Measurements from ENCODE around the gene ZNF212.
"Not testable (repeated sequence)": the region's sequence is repeated elsewhere in the genome, so short reads cannot be mapped to it uniquely, and the experiment has no call there.

ZNF212 gene

GRCh38 chr7:149253665-149254064, 14.2 kb downstream of the ZNF212 start:
- DNase-seq, result no peak

GRCh38 chr7:149254181-149254858, 14.9 kb downstream of the ZNF212 start:
- DNase-seq, result no peak

GRCh38 chr7:149255174-149255573, 15.7 kb downstream of the ZNF212 start:
- no peak for DNase-seq

- DNase-seq, result no peak
These were observed 17.1 kb downstream of the ZNF212 start for GRCh38 chr7:149256568-149256967.

- DNase-seq, result no peak
These were observed 17.7 kb downstream of the ZNF212 start for GRCh38 chr7:149257146-149257545.

GRCh38 chr7:149261316-149261828, 21.9 kb downstream of the ZNF212 start:
- peak; percentile 44 for DNase-seq

- peak; percentile 89 for DNase-seq
These were observed 22.6 kb downstream of the ZNF212 start, which contains the start of gene ZNF783 for GRCh38 chr7:149261829-149262617. Gene ZNF783, plus strand, starts transcription at chr7:149262196. Its CDS starts 138 bp downstream, at chr7:149262334.

GRCh38 chr7:149266451-149266850, 27.0 kb downstream of the ZNF212 start:
- DNase-seq, result no peak

- no peak for DNase-seq
These were observed 28.3 kb downstream of the ZNF212 start for GRCh38 chr7:149267733-149268132.

GRCh38 chr7:149274424-149274823, 35.0 kb downstream of the ZNF212 start:
- DNase-seq, result not testable (repeated sequence)

- DNase-seq, result no peak
These were observed 38.4 kb downstream of the ZNF212 start for GRCh38 chr7:149277871-149278270.

GRCh38 chr7:149278396-149278795, 38.9 kb downstream of the ZNF212 start:
- no peak for DNase-seq

- DNase-seq, result no peak
These were observed 39.8 kb downstream of the ZNF212 start for GRCh38 chr7:149279111-149279743.

- no peak for DNase-seq
These were observed 40.7 kb downstream of the ZNF212 start for GRCh38 chr7:149280151-149280550.

GRCh38 chr7:149280661-149281507, 41.4 kb downstream of the ZNF212 start:
- no peak for DNase-seq

GRCh38 chr7:149281508-149282330, 42.3 kb downstream of the ZNF212 start:
- DNase-seq, result no peak

- DNase-seq, result no peak
These were observed 42.8 kb downstream of the ZNF212 start for GRCh38 chr7:149282331-149282655.

GRCh38 chr7:149283321-149283720, 43.9 kb downstream of the ZNF212 start:
- no peak for DNase-seq

GRCh38 chr7:149284343-149284742, 44.9 kb downstream of the ZNF212 start:
- DNase-seq, result no peak

- peak; percentile 84 for DNase-seq
These were observed 45.6 kb downstream of the ZNF212 start for GRCh38 chr7:149284850-149285585.

- DNase-seq, result peak; percentile 23
These were observed 46.2 kb downstream of the ZNF212 start for GRCh38 chr7:149285603-149286002.

All from fibroblast of skin of abdomen (primary cell).